ENCODE data around the gene ATP5PF.
"Not testable (repeated sequence)": the region's sequence is repeated elsewhere in the genome, so short reads cannot be mapped to it uniquely, and the experiment has no call there.

The ATP5PF gene

GRCh38 chr21:25734904-25735645 is at the start of gene ATP5PF, which contains the start of gene GABPA:
Gene ATP5PF (minus strand): TSS chr21:25734904. CDS start chr21:25729794, 5,110 bp downstream.
Gene GABPA (plus strand): TSS chr21:25734972. CDS start chr21:25741599, 6,627 bp downstream.
- peak; percentile 97 for DNase-seq

- not testable (repeated sequence) for DNase-seq
Measured at GRCh38 chr21:25778126-25778875, 43.6 kb upstream of the ATP5PF start.

- DNase-seq: no peak
Measured at GRCh38 chr21:25776440-25776839, 41.7 kb upstream of the ATP5PF start.

GRCh38 chr21:25772686-25773085 is 38.0 kb upstream of the ATP5PF start:
- DNase-seq: no peak

GRCh38 chr21:25767921-25768320 is 33.2 kb upstream of the ATP5PF start:
- no peak for DNase-seq

GRCh38 chr21:25764065-25764464 is 29.4 kb upstream of the ATP5PF start:
- DNase-seq: no peak

GRCh38 chr21:25760677-25761076 is 26.0 kb upstream of the ATP5PF start:
- no peak for DNase-seq

- no peak for DNase-seq
Measured at GRCh38 chr21:25760061-25760460, 25.4 kb upstream of the ATP5PF start.

- DNase-seq: no peak
Measured at GRCh38 chr21:25759573-25759972, 24.9 kb upstream of the ATP5PF start.

GRCh38 chr21:25757531-25757930 is 22.8 kb upstream of the ATP5PF start:
- DNase-seq: no peak

GRCh38 chr21:25756190-25756932 is 21.7 kb upstream of the ATP5PF start:
- DNase-seq: no peak

- DNase-seq: no peak
Measured at GRCh38 chr21:25752416-25752815, 17.7 kb upstream of the ATP5PF start.

- peak; percentile 40 for DNase-seq
Measured at GRCh38 chr21:25750085-25750484, 15.4 kb upstream of the ATP5PF start.

GRCh38 chr21:25744854-25745253 is 10.2 kb upstream of the ATP5PF start:
- DNase-seq: no peak

GRCh38 chr21:25742900-25743299 is 8.2 kb upstream of the ATP5PF start:
- no peak for DNase-seq

GRCh38 chr21:25737421-25737820 is 2.7 kb upstream of the ATP5PF start:
- no peak for DNase-seq

- peak; percentile 92 for DNase-seq
Measured at GRCh38 chr21:25735646-25736597, 1.2 kb upstream of the ATP5PF start.

GRCh38 chr21:25734654-25734903 is 125 bp downstream of the ATP5PF start:
- no peak for DNase-seq

GRCh38 chr21:25733859-25734653 is 648 bp downstream of the ATP5PF start:
- DNase-seq: peak; percentile 33

GRCh38 chr21:25732091-25732760 is 2.5 kb downstream of the ATP5PF start:
- no peak for DNase-seq

GRCh38 chr21:25722631-25723030 is 12.1 kb downstream of the ATP5PF start:
- DNase-seq: no peak

Measured in femur (tissue), 1 donor.